NCI-H2081 treated with DMSO at 0.1 percent for 48 hours (cell line): Measurements from ENCODE around the gene HDAC4.

Source experiments
- DNase-seq: peaks from one replicate; lab custom pipeline; 2025; lab: John Stamatoyannopoulos, UW

The HDAC4 gene

DNA sequence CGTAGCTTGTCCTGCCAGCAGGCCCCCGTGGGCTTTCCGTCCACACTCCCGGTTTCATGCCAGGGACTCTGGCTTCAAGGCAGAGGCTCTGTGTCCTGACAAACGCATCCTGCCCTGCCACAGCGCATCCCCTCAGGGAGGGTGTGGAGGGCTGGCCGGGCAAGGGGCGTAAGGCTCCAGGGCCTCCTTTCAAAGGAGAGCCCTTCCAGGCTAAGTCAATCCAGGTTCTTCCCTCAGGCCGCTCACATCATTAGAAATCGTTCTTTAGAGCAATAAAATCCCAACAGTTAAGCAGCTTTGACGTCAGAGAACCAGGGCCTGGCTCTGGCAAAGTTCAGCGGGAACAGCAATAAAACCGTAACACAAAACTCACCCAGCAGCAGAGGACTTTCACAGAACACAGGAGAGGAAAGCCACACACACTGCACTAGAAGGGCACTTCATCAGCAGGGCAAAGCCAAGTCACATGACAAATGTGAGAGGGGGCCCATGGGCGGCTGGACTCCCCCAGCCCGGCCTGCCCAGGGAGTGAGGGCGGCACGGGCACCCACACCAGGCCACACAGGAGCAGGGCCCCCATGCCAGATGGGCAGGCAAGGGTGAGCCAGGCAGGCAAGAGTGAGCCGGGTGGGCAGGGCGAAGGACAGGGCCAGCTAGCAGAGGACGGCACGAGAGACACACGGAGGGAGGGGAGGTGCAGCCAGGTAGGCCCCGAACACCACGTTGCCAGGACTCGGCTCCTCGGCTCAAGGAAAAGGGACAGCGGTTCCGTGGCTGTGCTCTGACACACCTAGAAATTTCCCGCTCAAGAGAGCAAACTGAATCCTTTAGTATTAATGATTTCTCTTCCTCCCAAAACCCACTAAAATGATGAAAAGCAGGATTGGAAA, 52.0 kb downstream of the HDAC4 start:
- DNase-seq, result no peak

DNA sequence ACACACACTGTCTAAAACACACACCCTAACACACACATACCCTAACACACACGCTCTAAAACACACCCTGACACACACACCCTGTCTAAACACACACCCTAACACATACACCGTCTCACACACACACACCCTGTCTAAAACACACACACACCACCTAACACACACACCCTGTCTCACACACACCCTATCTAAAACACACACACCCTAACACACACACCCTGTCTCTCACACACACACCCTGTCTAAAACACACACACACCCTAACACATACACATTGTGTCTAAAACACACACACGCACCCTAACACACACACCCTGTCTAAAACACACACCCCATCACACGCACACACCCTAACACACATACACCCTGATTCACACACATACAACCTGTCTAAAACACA, 54.1 kb downstream of the HDAC4 start:
- DNase-seq, result no peak

DNA sequence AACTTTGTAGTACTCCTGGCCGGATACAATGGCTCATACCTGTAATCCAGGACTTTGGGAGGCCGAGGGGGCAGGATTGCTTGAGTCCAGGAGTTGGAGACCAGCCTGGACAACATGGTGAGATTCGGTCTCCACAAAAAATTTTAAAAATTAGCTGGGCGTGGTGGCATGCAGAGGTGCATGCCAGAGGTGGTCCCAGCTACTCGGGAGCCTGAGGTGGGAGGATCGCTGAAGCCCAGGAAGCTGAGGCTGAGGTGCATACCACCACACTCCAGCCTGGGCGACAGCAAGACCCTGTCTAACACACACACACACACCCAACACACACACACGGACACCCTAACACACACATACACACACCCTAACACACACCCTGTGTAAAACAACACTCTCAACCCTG, 55.6 kb downstream of the HDAC4 start:
- no peak for DNase-seq

DNA sequence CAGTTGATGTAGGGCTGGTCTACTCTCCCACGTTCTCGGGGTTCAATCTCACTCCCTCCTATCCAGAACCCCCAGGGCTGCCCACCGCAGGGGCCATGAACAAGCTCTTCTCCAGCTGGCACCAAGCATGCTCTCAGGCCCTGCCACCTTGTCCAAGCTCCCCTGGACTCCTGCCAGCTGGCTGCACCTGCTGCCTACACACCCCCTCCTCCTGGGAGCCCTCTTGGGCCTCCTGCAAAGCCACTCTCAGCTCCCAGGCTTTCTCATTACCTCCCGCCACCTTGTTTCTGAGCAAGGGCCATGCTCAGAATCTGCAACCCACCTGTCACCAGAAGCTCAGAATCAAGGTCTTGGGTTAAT, 56.0 kb downstream of the HDAC4 start:
- peak; percentile 25 for DNase-seq

DNA sequence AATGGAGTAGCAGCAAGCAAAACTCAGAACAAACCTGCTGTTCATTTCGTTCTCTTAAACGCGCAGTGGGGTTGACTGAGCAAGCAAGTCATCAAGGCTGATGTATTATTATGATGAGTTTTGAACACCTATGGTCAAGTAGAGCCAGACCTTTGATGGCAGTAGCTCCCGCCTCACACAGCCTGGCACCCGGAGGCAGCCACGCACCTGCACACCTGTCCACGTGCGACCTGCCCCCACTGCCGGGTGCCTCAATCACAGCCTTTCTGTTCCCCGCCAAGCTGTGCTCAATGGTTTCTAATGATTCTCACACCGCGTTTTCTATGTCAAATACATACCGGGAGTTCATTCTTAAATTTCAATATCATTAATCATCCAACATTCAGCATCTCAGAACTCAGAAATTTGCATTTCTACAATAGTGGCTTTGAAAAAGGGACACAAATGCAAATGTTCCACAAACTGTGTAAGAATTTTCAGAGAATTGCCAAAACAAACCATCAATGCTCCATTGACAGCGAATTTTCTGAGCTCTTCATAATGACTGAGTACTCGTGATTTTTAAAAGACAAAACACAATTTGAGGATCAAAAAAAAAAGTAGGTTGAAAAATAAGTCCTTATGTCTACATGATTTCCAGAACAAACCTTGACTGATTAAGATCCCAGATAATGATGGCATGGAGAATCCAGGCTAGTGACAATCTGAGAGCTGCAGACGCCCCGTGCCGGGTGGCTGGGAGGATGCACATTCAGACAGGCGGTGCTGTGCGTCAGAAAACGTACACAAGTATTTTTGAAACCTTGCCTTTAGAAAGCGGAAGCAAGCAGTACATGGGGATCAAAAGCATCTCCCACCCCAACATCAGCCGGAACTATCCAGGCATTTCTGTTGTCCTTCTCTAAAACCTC, 56.6 kb downstream of the HDAC4 start:
- no peak for DNase-seq

DNA sequence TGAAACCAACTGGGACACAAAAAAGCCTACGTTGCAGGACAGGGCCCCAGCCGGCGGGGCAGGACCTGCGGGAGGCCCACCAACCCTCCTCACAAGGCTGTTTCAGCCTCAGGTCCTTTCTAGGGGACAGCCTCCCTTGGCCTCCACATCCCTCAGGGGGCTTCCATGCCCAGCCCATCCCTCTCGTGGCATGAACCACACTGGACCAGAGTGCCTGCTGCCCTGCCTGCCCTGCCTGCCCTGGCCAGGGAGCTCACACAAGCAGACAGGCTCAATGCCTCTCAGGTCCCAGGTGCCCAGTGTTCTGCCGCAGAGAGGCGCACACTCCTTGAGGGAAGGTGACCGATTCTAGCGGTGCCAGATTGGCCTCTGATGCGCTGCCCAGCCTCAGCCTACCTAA, 57.4 kb downstream of the HDAC4 start:
- no peak for DNase-seq

DNA sequence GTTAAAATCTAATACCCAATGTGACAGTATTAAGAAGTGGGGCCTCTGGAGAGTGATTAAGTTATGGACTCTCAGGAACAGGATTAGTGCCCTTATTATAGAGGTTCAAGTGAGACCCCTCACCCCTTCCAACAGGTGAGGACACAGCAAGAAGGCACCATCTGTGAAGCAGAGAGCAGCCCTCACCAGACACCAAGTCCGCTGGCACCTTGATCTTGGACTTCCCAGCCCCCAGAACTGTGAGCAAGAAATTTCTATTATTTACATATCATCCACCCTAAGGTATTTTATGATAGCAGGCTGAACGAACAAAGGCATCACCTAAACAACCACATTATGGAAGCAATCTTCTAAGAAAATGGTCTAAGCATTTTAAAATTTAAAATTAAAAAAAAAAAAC, 59.0 kb downstream of the HDAC4 start:
- no peak for DNase-seq

DNA sequence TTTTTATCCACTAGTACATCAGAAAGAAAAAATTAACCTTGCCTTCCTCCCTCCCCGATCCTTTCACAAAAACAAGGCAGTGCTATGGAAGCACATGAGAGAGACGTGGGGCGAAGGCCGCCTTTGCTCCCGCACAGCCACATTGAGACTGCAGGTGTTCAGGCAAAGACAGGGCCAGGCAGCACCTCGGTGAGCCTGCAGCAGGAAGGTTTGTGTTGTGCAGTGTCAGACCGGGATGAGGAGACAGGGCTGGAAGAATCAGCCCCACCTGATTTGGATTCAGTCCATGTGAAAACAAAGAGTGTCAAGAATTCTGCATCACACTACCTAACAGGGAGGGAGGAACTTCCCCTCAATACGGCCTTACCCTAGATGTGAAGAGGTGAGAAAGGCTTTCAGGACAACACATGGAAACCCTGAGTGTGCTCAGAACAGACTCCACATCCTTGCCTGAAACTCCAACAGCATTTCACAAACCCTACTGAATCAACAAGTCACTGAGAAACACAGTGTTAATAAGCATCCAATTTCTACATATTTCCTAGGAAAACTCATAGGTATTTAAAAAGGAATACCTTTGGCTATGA, 59.6 kb downstream of the HDAC4 start:
- DNase-seq, result no peak

DNA sequence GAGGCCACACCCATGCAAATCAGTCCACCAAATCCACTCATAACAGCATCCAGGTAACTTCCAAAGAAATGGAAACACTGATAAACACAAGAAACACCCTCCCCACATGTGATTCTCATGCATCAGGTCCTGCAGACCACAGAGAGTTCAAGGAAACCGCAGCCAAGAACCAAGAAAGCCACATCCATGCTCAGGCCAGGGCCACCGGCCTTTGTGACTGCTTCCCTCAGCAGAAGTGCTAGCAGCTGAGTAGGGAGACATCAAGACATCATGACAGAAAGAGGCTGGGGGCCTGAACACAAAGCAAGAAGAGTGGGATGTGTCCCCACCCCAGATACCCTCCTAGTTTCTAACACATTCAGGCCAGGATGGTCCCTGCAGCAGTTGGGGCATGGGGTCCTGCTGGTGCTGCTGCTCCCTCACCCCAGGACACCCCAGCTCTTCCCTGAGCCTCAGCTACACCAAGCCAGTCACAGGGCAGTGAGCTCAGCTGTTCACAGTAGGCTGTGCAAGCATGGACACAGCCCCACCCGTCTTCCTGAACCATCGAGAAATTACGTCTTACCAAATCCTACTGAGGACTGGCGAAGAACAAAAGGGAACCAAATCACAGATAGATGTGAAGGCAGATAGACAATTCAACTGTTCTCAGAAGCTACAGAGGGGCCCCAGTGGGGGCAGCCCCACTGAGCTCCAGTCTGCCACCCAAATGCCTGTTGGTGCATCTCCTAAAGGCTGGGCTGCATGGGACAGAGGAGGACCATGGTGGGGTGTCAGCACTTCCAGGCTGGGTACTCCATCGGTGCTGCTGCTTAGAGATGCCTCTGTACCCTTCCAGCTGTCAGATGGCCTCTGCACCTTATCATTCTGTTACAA, 60.9 kb downstream of the HDAC4 start:
- DNase-seq, result no peak

DNA sequence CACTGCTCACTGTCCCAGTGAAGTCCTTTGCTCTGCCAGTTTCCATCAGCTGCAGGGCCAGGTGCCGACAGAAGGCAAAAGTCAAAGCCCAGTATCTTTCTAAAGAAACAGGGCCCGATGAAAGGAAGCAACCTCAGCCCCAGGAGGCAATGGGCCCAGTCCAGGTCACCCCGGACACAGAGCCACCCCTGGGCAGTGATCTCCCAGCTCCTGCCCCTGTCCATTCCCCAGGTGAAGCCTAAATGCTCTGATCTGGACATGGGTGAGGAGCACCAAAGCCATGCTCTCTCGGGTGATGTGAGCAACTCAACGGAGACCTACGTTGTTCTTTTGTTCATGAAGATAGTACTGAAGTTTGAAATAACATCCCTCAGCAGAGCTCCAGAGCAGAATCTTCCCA, 61.6 kb downstream of the HDAC4 start:
- DNase-seq, result no peak

DNA sequence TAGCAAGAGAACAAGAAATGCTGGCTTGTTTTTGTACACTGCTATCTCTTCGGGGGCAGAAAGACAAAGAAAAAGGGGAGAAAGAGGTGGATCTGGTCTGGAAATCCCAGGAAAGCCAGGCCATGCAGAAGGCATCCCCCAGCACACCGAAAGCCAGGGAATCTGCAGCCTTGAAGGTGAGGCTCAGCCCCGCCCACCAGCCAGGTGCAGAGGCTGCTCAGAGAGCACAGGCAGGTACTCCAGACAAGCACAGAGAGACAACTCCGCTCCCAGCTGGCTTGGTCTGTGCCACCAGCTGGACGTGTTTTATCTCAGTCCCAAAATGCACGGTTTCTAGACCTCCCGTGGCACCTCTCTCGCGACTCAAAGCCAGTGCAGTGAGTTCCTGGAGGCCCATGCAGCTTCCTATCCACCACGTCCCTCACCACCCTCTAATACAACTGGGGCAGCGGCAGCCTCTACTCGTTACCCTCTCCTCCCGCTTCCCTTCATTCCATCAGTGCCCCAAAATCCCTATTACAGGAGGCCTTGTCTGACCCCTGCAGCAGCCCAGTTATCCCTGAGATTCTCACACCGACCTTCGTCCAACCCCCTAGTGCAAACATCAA, 62.8 kb downstream of the HDAC4 start:
- no peak for DNase-seq

DNA sequence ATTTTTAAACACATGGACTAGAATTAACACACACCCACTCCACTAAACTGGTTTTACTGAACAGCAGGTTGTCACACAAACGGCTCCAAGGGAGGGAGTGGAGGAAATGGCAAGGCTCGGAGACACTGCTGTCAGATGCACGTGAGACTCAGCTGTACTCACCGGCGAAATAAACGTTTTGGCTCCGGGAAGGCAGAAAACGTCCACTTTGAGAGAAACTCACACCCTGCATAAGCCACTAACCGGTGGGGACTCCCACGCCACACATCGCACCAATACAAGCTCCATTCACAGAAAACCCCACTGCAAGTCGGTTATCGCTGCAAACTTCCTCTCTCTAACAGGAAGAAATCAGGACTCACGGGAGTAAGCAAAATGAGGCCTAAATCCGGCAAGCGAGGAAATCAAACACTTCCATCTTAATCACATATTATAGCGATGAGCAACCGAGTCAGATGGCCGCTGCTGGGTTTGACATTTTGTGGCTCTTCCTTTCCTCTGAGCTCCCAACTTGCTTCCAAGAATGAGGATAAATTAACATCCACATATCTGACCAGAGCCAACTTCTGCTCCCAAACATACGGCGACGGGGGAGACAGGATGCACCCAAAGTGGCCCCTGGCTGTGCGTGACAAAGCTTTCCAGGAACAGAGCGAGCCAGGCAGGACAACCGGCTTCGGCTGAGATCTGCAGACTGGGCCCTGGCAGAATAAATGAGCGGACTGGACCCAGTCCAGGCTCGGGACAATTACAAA, 63.5 kb downstream of the HDAC4 start:
- no peak for DNase-seq

DNA sequence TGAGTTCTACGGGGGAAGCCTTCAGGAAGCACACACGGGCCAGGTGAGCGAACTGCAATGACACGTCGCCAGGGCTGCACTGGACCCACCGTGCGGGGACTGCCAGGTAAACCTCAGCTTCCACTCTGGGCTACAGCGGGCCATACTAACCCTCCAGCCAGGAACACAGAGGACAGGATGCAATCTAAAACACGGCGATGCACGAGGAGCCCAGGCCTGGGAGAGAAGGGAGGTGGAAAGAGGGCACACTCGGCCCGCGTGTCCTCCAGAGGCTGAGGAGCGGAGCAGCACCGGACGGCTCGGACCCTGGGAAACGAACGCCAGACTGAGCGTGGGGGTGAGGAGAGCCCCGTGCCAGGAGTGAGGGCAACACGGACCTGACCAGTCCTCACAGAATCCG, 69.3 kb downstream of the HDAC4 start:
- no peak for DNase-seq

DNA sequence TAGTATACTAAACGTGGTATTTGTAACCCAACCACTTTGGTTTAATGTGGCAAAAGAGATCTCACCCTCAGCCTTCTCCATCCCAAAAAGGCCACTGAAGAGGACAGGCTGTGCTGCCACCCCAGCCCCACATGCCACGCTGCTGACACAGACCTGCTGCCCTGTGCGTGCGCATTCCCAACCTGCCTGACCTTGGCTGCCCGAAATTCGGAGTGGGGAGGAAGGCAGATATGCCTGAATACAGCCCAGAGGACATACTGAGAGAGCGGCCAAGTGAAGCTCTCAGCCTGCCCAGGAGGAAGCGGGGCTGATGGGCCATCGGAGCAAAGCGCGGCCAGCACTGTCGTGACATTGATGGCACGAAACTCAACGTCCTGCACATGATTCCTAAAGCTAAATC, 70.0 kb downstream of the HDAC4 start:
- no peak for DNase-seq

DNA sequence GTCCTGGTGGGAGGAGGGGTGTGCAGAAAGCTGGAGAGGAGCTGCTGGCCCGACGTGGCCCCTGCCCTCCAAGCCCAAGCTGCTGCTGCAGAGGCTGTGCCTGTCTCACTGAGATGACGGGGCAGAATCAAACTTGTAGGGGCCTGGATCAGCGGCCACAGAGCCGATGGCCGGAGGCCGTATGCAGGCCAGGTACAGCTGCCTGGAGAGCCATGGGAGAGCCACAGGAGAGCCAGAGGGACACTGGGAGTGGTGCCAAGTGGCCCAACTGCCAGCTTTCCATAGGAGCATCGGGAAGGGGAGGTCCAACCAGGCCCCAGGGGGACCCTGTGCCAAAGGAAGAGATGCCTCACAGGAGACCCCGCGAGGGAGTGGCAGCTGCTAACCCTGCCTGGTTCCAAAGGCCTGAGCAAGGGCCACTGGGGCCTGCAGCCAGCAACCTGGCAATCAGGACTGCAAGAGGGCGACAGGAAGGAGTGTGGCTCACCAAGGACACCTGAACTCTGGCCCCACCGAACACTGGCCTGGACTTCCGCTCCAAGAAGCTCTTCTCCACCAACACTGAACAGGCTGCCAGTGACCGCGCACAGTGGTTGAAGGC, 70.7 kb downstream of the HDAC4 start:
- no peak for DNase-seq

DNA sequence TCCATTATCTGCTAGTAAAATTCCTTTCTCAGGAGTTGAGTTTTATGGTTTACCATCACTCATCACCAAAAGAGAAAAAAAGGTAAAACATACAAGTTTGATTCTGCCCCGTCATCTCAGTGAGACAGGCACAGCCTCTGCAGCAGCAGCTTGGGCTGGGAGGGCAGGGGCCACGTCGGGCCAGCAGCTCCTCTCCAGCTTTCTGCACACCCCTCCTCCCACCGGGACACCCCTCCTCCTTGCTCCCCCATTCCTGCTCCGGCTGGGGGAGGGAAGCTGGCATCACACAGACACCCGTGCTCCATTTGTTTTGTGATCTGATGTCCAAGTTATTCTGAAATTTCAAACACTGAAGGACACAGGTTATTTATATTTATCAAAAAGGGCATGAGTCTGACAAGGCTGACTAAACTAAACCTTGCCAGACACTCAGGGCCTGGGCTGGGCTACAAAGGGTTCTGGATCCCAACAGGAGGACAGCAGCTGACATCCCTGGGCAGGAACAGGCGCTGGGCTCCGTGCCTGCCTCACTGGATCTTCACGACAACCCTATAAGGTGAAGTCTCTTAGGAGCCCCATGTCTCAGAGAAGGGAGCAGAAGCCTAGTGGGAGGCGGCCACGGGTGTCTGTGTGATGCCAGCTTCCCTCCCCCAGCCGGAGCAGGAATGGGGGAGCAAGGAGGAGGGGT, 71.4 kb downstream of the HDAC4 start:
- no peak for DNase-seq

DNA sequence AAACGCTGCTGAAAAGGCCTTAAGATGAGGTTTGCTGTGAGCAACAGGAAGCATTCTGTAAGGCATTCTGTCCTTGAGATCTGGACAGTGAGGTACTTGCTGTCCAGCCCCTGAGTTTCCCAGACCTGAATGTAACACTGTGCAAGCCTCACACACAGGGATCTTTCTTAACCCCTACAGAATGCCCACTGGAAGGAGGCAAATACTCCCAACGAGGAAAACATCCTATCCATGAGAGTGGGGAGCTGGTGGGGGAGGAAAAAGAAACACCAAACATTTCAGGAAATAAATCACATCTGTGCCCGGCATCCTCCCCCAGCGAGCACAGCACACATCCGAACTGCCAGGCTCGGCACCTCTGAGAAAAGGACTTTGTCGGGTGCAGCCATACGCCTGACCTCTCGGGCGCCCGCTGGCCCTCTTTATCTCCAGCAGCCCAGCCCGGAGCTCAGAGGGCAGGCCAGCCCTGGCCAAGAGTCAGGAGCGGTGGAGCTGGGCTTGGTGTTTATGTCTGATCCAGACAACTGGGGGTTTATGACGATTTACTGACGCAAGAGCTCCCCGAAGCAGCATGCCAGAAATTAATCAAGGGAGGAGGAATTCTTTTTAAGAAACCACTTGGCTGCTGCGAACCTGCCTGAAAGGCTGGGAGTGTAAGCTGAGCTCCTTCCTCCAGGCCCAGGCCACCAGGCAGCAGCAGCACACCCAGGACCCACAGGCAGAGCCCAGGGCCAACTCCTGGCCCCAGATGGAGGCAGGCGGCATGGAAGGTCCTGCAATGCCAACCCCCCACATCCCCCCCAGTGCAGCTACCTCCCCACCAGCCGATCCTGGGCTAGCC, 72.2 kb downstream of the HDAC4 start:
- DNase-seq, result no peak

DNA sequence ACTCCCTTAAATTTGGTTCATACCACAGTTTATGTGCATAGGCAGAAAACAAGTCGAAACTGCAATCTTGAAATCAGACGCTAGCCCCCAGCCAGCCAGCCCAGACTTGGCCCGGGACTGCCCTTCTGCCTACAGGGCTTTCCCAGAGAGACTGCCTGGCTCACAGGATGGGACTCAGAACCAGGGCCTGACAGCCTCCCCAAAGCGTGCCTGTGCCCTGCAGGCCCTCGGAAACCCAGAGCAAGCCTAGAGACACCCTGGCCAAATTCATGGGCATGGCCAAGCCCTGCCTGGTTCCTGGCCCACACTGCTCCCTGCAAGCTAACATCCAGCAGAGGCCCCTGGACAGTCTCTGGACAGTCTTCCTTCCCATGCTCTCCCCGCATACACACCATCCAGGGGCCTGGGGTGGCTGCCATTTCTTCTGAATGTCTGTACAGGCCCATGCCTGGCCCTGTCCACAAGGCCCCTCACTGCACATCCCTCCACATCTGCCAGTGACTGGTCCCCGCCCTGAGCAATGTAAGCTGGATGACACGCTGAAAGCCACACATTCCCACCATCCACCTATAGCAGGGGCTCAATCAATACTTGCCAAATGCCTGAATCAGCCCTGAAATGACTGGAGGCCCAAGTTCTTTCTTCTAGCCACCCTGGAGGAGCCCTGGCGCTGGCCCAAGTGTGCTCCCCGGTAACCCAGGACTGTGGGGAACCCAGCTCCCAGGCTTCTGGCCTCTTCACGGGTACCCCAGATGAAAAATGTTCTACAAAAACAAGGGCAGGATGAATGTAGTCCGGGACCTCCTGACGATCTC, 73.1 kb downstream of the HDAC4 start:
- DNase-seq, result no peak
